HG02884 (cell line): ENCODE measurements around the gene GAS2L3.
"Not testable (repeated sequence)": the region's sequence is repeated elsewhere in the genome, so short reads cannot be mapped to it uniquely, and the experiment has no call there.

Experiments
- ATAC-seq: cut with Tn5 transposase; IDR thresholded peaks from one replicate; pipeline ENCODE4 v1.9.1; 2021; ENCODE audit warnings: mild to moderate bottlenecking, moderate library complexity; ENCODE audit not compliant: unreplicated experiment

Gene GAS2L3

DNA sequence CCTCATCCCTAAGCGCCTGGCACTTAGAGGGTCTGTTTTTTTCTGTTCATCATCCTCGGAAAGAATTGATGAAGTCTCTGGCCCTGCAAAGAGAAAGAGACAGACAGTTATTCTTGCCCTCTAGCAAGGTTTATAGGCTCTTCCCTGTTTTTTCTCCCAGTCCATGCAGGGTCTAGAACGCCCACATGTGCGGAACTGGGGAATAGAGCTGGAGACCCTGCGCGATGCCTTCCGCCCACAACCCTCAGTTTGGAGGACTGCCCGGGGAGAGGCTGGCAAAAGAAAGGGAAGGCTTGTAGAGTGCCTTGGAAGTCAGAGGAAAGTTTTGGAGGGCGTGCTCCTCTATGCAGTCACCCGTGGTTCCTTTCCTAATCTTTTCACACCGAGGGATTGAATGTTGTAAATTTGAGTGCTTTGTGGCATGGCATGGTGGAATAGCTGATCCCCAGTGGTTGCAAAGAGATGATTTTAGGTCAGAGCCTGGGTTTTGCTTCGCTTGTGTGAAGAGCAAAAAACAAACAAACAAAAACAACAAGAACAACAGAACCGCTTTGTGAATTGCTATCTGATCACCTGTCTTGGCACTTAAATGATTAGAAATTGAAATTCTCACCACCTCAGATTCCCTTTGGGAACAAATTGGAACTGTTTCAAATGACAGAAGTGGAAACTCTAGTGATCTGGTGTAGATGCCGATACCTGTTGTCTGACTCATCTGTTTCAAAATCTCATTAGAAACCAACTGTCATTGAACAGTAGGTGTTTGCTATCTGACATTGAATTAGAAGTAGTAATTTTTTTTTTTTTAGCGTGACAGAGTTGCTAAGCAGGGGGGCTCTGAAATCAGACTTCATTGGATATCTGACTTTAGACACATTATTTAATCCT, 947 bp downstream of the GAS2L3 start:
- ATAC-seq: peak; percentile 7

DNA sequence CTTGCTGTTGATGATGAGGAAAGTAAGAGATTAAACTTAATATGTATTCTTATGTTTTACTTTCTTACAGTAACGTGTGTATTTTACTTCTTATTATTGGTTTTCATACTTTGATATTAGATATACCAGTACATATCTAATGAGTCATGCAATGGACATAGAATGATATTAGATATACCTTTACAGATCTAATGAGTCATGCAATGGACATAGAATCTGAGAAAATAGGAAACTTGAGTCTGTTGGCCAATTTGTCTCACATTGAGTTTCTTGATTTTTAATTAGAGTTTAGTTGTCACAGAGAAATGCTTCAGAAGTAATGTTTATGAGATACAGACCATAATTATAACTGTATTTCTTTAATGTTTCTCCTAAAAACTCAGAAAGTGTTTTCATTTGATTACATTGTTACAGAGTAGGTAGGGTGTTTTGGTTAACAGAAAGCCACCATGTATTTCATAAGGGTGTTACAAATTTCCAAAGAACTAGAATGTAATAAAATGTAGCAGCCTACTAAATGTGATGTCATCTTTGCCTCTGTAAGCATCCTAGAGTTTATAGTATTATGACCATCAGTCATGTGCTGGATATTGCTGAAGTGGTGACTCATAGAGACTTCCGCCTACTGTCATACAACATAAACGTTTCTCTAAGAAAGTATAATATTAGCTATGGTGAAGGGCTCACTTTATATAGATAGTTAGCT, 3.0 kb downstream of the GAS2L3 start:
- ATAC-seq: no peak

DNA sequence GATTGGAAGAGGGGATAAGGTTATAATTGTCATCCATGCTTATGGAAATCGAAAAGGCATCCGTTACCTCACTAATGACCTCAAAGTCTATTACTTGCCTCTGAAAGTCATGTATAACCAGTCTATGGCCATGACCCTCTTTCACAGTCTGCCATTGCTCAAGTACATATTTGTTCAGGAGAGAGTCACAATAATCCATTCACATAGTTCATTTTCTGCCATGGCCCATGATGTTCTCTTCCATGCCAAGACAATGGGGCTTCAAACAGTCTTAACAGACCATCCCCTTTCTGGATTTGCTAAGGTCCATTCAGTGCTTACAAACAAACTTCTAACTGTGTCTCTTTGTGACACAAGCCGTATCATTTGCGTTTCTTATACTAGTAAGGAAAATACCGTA, 5.4 kb downstream of the GAS2L3 start:
- no peak for ATAC-seq

DNA sequence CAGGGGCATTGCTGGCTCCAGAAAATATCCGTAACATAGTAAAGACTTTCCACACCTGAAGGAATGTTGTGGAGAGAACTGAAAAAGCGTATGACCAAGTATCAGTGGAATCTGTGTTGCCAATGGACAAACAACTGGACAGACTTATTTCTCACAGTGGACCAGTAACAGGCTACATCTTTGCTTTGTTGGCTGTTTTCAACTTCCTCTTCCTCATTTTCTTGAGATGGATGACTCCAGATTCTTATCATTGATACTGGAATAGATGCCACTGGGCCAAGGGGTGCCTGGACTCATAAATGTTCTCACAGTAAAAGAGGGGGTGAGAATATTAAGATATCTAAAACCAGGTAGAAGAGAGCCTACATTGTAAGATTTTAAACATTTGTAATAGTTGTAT, 6.4 kb downstream of the GAS2L3 start:
- ATAC-seq: no peak

DNA sequence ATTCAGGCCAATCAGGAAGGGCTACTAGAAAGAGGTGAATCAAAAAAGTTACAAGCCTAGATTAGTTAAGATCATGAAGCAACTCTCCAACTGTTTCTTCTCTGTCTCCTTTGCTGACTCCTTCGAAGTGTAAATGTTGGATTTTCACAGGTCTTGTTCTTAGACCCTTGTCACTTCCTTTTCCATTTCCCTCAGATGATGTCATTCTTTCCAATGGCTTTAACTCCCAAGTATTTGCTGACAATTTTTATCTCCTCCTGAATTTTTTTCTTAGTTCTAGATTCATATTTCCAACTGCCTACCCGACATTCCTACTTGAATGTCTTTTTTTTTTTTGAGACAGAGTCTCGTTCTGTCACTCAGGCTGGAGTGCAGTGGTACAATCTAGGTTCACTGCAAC, 10.8 kb downstream of the GAS2L3 start:
- ATAC-seq: no peak

DNA sequence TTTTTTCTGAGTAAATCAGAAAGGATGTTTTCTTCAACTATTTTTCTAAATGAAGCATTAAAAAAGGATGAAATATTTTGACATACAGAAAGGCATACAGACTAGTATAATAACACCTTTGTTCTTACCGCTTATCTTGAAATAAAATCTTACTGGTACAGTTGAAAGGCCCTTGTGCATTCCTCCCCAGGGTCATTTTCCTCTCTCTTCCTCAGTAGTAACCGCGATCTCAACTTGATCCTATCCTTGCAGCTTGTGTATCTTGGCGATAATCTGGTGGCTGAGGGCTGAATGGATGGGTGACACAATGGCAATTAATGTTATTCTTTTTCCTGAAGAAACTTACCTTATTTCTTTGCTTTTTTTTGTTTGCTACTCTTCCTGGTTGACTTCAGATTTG, 18.5 kb downstream of the GAS2L3 start:
- no peak for ATAC-seq

DNA sequence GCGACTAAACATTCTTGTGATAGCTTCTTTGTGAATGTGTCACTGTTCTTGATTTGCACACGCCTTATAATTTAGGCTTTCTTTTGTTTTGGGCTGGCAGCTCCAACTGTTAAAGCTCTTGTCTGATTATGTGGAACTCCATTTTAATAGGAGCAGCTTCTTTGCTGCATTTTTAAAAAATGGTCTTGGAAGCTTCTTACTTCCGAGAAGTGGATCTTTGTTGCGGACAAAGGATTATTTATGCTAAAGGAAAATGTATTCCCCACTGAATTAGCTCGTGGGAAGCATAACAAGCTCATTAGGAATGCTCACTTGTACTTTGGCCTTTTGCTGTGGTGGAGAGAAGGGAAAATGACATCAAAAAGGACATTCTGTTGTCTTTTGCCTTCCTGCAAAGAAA, 20.0 kb downstream of the GAS2L3 start:
- no peak for ATAC-seq

DNA sequence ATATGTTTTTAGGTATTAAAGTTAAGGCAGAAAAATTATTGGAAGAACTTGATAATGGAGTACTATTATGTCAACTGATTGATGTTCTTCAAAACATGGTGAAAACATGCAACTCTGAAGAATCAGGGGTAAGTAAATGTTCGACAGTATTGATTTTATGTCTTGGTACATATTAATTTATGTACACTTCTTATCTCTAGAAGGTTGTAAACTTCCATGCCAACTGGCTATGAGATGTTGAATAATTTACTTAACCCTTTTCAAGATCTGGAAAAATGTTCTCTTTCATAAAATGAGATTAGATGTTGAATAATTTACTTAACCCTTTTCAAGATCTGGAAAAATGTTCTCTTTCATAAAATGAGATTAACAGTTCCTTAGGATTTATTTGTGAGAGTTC, 28.1 kb downstream of the GAS2L3 start:
- no peak for ATAC-seq

DNA sequence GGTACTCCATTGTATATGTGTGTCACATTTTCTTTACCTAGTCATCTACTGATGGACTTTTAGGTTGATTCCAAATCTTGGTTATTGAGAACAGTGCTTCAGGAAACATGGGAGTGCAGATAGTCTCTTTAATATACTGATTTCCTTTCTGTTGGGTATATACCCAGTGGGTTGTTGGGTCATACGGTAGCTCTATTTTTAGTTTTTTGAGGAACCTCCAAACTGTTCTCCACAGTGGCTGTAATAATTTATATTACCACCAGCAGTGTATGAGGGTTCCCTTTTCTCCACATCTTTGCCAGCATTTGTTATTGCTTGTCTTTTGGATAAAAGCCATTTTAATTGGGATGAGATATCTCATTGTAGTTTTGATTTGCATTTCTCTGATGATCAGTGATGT, 29.5 kb downstream of the GAS2L3 start:
- not testable (repeated sequence) for ATAC-seq

DNA sequence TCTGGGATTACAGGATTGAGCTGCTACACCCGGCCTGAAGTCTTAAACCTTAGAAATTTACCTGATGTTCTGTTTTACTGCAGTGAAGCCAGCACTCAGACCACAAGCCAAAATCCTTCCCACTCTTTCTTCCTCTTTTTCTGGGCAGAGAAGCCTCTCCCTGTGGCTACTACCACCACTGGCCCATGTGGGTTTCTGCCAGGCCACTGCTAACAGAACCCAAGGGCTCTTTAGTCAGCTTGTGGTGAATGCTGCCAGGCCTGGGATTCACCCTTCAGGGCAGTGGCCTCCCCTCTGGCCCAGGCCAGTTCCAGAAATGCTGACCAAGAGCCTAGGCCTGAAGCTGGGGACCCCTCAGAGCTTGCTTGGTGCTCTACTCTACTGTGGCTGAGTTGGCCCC, 35.3 kb downstream of the GAS2L3 start:
- no peak for ATAC-seq

DNA sequence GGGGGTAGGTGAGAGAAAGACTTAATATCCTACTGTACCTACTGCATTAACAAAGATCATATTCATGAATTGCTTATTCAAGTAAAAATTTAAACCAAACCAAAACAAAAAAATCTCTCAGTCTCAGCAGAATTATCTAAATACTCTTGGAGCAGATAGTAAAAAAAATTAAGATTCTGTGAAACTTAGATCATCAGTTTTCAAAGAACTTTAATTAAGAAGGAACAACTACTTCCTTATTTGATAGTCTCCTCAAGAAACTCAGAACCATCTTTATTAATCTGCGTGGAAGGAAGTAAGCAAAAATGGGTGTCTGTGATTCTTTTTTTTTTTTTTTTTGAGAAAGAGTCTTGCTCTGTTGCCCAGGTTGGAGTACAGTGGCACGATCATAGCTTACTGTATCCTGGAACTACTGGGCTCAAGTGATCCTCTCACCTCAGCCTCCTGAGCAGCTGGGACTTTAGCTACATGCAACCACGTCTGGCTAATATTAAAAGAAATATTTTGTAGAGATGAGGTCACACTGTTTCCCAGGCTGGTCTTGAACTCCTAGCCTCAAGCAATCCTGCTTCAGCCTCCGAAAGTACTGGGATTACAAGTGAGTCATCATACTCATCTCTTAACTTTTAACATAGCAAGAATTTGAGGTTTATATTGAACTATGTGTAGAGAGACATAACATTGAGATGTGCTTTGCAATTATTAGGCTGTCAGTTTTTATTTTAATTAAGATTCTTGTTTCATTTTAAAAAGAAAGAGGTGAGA, 37.4 kb downstream of the GAS2L3 start:
- no peak for ATAC-seq

DNA sequence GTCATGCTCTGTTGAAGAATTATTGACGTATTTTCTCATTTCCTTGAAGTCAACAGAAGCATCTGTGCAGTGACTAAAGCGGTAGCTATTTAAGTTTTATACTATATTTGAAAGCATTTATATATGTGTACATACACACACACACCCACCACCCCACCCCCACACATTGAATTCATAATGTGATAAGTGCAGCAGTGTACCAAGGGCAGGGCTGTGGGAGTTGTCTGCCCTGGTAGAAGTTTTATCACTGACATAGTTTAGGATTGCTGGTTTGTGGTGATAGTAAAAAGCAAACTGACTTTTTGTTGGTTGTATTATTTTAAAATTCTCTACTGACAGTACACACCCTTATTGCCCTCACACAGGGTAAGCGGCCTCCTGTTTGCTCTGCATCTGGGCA, 39.1 kb downstream of the GAS2L3 start:
- no peak for ATAC-seq

DNA sequence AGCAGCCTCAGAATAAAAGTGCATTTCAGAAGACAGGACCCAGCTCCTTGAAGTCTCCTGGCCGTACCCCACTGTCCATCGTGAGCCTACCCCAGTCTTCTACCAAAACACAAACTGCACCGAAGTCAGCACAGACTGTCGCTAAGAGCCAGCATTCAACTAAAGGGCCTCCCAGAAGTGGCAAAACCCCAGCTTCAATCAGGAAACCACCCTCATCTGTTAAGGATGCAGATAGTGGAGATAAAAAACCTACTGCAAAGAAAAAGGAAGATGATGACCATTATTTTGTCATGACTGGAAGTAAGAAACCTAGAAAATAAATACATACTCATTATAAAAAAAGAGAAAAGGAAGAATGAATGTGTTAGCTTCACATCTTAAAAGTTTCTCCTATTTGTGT, 51.1 kb downstream of the GAS2L3 start:
- ATAC-seq: no peak

DNA sequence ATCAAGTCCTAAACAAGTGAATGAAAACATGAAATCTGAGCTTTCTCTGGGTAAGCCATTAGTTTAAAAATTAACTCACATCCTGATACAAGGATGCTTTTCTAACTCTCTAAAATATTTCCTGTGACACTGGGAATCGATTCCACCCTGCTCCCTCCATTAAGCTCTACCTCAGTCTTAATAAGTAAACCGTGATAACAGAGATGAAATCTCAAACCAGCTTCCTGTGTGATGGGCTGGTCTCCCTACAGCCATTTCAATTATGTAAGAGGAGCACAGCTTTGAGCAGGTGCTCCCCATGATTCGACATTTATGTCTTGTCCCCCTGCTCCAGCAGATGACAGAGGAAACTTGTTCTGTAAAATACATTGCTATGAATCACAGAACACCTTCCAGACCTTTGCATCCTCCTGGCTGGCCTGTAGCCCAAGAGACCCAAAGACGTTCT, 59.0 kb downstream of the GAS2L3 start:
- no peak for ATAC-seq

DNA sequence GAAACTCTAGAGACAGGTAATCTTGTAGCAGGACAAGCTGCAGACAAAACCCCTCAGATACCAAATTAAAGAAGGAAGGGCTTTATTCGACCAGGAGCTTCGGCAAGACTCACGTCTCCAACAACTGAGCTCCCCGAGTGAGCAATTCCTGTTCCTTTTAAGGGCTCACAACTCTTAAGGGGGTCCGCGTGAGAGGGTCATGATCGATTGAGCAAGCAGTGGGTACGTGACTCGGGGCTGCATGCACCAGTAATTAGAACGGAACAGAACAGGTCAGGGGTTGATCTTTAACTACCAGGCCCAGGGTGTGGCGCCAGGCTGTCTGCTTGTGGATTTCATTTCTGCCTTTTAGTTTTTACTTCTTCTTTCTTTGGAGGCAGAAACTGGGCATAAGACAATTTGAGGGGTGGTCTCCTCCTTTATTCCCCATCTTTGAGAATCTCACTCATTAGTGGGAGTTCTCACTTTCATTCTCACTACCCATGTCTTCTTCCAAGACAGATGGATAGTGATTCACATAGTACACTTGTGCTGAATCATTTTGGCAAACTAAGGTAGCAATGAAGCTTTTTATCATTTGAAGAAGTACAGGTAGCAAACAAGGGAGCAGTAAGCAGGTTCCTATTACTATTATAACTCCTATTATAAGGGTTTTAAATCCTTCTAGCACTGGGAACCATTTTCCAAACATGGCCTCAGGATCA, 59.8 kb downstream of the GAS2L3 start:
- ATAC-seq: not testable (repeated sequence)

DNA sequence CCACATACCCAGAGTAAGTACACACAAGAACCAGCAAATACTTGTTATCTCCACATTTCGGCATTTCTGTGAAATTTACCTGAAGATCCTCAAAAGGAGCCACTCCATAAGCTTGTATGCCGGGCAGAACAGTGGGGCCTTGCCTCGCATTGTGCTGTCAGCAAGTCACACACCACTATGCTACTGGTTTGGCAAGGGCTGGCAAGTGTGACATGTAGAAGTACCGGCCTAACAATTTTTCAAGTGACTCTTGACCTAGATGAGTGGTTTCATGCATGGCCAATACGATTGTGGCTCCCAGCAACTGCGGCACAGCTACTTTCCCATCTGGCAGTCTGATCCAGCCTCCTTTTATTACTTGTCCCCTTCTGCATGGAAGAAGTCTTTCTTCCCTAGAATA, 69.8 kb downstream of the GAS2L3 start:
- ATAC-seq: no peak

DNA sequence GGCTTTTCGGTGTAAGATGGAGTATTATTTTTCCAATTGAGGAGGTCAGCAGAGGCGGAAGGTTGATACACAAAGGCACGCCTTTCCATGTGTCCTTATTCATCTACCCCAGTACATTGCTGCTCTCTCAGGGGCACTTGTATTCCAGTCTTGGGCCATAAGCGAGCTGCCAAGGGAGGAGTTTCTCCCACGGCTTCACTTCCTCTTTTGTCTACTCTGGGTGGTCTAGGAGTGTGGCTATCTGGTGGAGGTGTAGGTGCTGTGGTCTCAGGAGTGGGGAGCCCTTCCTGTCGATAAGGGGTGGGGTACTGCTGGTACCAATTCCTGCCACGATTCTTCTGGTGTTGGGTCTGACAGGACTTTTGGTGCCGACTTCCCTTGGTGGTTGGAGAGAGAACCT, 73.4 kb downstream of the GAS2L3 start:
- no peak for ATAC-seq

DNA sequence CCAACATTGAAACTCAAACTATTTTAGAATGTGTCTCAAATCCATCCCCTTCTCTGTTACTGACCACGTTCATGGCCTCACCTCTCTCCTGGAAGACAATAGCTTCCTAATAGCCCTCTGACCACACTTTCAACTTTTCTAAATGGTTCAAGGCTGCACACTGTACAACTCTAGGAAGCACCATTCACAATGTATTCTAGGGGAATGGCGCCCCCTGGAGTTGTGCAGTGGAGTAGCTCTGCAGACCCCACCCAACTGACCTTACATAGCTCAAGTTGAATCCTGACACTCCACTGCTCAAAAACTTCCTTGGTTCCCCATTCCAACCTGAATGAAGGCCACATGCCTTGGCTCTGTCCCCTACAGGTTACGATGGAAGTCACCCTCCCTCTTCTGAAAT, 77.6 kb downstream of the GAS2L3 start:
- no peak for ATAC-seq

DNA sequence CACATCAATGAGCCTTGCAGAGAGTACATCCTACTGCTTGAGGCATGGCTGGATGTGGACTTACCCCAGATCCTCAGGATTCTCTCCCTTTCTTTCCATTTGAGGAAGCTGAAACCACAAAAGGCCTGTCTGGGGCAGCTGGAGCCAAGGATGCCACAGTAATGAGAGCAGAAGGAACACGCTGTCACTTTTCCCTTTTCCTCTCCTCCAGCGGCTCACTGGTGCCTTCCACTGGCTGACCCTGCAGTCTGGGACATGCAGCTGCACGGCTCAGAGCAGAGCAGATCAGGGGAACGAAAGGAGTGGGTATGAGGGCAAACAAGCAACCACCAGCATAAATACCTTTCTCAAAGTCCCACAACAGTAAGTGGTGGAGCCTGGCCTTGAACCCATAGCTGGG, 78.2 kb downstream of the GAS2L3 start:
- no peak for ATAC-seq

DNA sequence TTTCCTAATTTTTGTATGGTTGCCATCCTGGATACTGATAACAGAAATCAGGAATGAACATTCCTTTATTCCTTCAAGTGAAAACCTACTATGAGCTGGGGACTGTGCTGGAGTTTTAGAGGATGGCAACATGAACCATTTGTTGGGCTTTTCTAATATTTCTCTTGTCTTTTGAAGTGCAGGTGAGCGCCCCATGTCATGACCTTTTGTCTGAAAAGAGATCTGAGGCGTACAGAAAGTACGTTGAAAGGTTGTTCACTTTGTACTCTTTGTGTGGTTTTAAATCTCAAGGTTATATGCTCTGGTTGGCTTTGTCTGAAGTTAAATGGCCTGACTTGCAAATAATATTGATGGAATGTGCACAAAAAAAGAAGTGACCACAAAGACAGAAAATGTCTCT, 79.0 kb downstream of the GAS2L3 start:
- no peak for ATAC-seq

DNA sequence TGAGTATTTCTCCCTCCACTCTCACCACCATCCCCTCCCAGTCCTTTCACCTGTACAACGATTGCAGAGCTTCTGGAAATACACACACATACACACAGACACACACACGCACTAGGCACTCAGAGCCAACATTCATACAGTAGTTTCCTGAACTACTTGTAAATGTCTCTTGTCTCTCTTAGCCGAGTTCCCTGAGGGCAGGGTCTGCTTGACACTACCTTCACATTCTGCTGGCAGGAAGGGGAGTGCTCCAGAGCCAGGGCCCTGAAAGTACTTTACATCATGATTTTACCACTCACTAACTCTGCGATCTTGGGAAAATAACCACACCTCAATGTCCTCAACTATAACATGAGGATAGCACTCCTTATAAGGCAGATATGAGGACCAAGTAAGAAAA, 82.7 kb downstream of the GAS2L3 start:
- ATAC-seq: no peak
